ENCODE results near the gene CBX2.

Gene CBX2

DNA sequence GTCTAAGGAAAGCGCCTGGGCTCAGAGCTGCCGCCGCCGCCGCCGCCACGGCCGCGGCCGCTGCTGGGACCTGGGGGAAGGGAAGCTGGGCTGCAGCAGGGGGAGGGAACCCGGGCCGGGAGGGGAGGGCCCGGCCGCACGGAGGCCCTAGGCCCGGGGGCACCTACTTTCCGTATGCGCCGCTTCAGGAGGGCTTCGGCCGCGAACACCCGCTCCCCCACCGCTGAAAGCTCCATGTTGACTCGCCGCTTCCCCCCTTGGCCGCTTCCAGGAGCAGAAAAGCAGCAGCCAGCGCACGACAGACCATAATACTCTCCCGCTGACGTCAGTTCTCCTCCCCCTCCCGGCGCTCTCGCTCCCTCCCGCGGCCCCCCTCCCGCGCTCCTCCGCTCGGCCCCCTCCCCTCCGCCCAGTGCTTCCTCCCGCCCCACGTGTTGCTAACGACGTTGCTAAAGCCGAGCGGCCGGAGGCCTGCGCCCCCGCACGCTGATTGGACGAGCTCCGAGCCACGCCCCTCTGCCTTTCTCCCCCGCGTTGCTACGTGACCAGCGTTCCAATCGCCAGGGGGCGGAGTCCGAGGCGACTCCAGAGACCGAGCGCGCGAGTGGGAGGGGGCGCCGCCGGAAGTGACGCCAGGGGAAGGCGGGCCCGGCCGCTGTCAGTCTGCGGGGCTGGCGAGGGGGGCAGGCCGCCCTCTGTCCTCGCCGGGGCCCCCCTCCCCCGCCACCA lies 19.0 kb downstream of the CBX2 start, which contains the start of gene CBX8:
Gene CBX8, minus strand, starts transcription at position 315 of the 729 bp plus-strand sequence. Its CDS starts 79 bp downstream, at position 236.
- TF ChIP-seq, protein P1, sequence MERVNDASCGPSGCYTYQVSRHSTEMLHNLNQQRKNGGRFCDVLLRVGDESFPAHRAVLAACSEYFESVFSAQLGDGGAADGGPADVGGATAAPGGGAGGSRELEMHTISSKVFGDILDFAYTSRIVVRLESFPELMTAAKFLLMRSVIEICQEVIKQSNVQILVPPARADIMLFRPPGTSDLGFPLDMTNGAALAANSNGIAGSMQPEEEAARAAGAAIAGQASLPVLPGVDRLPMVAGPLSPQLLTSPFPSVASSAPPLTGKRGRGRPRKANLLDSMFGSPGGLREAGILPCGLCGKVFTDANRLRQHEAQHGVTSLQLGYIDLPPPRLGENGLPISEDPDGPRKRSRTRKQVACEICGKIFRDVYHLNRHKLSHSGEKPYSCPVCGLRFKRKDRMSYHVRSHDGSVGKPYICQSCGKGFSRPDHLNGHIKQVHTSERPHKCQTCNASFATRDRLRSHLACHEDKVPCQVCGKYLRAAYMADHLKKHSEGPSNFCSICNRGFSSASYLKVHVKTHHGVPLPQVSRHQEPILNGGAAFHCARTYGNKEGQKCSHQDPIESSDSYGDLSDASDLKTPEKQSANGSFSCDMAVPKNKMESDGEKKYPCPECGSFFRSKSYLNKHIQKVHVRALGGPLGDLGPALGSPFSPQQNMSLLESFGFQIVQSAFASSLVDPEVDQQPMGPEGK (CRISPR knock-in tag; IDR thresholded peaks at IDR 0.05; ENCODE audit: borderline replicate concordance) = peak; percentile 86
- TF ChIP-seq OSR1 (CRISPR knock-in tag; IDR thresholded peaks at IDR 0.05) = no peak
- peak; percentile 84 for ATAC-seq

DNA sequence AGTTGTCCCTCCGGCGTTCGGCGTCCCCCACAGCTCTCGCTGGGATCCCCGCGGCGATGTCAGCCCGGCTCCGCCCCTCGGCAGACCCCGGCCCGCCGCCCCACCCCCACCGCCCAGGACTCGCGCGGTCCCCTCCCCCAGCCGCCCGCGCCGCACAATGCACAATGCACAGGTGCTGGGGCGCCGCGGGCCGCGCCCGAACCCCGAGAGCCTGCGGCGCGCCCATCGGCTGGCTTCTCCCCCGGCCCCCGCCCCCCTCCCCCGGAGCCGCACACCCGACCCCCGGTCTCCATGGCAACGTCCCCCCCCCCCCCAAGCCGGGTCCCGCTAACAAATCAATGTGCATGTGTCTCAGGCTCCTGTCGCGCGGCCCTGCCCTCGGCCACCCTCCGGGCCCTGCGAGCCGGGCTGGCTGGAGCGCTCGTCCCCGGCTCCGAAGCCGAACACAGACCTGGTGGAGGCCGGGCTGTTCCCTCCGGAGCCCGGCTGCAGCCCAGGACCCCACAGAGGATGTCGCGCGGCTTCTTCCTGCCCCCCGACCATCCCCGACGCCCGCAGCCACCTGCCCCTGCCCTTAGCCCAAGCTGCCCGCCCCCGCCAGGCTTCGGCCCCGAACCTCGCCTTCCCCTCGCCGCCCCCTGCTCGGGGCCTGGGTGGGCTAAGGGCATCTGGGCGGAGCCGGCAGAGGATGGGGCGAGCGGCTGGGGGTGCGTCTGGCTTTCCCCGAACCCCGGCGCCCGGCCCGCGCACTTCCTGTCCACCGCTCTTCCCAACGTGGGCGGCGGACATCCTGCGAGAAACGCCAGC lies 19.7 kb downstream of the CBX2 start:
- ATAC-seq = peak; percentile 45
- no peak for TF ChIP-seq SNAI2 (CRISPR knock-in tag; IDR thresholded peaks at IDR 0.05)
- TF ChIP-seq, protein P2, sequence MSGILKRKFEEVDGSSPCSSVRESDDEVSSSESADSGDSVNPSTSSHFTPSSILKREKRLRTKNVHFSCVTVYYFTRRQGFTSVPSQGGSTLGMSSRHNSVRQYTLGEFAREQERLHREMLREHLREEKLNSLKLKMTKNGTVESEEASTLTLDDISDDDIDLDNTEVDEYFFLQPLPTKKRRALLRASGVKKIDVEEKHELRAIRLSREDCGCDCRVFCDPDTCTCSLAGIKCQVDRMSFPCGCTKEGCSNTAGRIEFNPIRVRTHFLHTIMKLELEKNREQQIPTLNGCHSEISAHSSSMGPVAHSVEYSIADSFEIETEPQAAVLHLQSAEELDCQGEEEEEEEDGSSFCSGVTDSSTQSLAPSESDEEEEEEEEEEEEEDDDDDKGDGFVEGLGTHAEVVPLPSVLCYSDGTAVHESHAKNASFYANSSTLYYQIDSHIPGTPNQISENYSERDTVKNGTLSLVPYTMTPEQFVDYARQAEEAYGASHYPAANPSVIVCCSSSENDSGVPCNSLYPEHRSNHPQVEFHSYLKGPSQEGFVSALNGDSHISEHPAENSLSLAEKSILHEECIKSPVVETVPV (CRISPR knock-in tag; IDR thresholded peaks at IDR 0.05) = no peak
- TF ChIP-seq, protein P1 (CRISPR knock-in tag; IDR thresholded peaks at IDR 0.05; ENCODE audit: borderline replicate concordance) = no peak

DNA sequence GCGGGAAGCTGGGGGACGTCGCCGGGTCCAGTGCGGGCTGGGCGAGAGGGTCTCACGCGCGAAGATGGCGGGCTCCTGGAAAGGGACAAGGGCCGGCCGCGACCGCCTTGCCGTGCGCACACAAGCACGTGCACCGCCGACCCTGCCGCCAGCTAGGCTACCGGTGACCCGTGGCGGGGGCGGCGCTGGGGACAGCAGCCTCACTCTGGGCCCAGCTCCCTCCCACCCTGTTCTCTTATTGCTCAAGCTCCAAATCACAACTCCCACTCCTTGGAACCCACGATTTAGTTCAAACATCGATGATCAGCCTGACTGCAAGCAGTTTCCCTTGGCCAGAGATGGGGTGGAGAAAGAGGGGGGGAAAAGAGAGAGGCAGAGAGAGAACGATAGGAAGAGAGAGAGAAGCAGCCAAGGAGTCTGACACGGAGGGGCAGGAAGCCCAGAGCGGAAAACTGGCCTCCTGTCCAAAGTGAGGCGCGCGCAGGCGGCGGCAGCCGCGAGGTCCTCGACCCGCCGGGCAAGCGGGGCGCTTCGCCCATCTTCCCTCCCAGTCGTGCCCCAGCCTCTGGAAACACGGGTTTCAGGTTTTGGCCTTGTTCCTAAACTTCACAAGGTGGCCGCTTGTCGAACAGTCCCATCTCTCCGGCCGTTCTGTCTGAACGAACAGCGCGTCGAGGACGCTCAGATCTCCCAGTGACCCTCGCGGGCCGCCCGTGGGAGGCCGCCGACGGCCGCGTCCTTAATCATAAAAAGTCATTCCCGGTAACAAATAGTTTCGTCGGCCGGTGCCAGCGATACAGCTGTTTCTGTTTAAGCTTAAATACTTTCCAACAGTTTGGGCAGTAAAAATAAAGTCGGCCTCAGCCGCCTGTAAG lies 20.6 kb downstream of the CBX2 start:
- TF ChIP-seq SNAI2 (CRISPR knock-in tag; IDR thresholded peaks at IDR 0.05) = no peak
- no peak for TF ChIP-seq BACH2 (CRISPR knock-in tag; IDR thresholded peaks at IDR 0.05; ENCODE audit: borderline replicate concordance)
- TF ChIP-seq CSDC2 (CRISPR knock-in tag; IDR thresholded peaks at IDR 0.05) = no peak
- no peak for TF ChIP-seq TOX (CRISPR knock-in tag; IDR thresholded peaks at IDR 0.05; ENCODE audit: borderline replicate concordance)
- TF ChIP-seq ESRRG (CRISPR knock-in tag; IDR thresholded peaks at IDR 0.05) = no peak
- ATAC-seq = no peak

DNA sequence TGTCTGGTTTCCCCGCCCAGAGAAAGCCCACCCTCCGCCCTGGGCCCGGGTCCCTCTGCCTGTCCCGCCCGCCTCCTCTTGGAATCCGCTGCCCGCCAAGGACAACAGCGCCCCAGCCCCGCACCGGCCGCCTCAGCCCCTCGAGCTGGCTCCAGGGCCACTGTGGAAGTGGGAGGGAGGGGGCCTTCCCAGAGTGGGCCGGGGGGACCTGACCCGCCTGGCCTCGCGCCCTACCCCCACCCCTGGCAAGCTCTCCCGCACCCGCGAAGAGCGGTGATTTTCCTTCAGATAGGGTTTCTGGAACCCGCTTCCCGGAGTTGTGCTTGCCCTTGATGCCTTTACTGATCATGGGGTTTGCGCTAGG lies 21.2 kb downstream of the CBX2 start:
- TF ChIP-seq ESRRG (CRISPR knock-in tag; IDR thresholded peaks at IDR 0.05) (no peak), OSR1 (CRISPR knock-in tag; IDR thresholded peaks at IDR 0.05) (no peak), BACH2 (CRISPR knock-in tag; IDR thresholded peaks at IDR 0.05; ENCODE audit: borderline replicate concordance) (no peak), RARB (CRISPR knock-in tag; IDR thresholded peaks at IDR 0.05) (no peak), ZNF8 (CRISPR knock-in tag; IDR thresholded peaks at IDR 0.05) (no peak), ARNTL (CRISPR knock-in tag; IDR thresholded peaks at IDR 0.05; ENCODE audit: borderline replicate concordance, low read depth) (no peak), ZFP3 (CRISPR knock-in tag; IDR thresholded peaks at IDR 0.05) (no peak), ZC3H10 (CRISPR knock-in tag; IDR thresholded peaks at IDR 0.05) (no peak), ZFP30 (CRISPR knock-in tag; IDR thresholded peaks at IDR 0.05) (no peak), ISL1 (CRISPR knock-in tag; IDR thresholded peaks at IDR 0.05) (no peak)
- TF ChIP-seq, protein P3, sequence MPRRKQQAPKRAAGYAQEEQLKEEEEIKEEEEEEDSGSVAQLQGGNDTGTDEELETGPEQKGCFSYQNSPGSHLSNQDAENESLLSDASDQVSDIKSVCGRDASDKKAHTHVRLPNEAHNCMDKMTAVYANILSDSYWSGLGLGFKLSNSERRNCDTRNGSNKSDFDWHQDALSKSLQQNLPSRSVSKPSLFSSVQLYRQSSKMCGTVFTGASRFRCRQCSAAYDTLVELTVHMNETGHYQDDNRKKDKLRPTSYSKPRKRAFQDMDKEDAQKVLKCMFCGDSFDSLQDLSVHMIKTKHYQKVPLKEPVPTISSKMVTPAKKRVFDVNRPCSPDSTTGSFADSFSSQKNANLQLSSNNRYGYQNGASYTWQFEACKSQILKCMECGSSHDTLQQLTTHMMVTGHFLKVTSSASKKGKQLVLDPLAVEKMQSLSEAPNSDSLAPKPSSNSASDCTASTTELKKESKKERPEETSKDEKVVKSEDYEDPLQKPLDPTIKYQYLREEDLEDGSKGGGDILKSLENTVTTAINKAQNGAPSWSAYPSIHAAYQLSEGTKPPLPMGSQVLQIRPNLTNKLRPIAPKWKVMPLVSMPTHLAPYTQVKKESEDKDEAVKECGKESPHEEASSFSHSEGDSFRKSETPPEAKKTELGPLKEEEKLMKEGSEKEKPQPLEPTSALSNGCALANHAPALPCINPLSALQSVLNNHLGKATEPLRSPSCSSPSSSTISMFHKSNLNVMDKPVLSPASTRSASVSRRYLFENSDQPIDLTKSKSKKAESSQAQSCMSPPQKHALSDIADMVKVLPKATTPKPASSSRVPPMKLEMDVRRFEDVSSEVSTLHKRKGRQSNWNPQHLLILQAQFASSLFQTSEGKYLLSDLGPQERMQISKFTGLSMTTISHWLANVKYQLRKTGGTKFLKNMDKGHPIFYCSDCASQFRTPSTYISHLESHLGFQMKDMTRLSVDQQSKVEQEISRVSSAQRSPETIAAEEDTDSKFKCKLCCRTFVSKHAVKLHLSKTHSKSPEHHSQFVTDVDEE (CRISPR knock-in tag; IDR thresholded peaks at IDR 0.05) = no peak
- TF ChIP-seq, protein P2 (CRISPR knock-in tag; IDR thresholded peaks at IDR 0.05) = no peak
- no peak for ATAC-seq
